ENCODE data around the gene SPATS1.
"Not testable (repeated sequence)": the region's sequence is repeated elsewhere in the genome, so short reads cannot be mapped to it uniquely, and the experiment has no call there.

Gene SPATS1

DNA sequence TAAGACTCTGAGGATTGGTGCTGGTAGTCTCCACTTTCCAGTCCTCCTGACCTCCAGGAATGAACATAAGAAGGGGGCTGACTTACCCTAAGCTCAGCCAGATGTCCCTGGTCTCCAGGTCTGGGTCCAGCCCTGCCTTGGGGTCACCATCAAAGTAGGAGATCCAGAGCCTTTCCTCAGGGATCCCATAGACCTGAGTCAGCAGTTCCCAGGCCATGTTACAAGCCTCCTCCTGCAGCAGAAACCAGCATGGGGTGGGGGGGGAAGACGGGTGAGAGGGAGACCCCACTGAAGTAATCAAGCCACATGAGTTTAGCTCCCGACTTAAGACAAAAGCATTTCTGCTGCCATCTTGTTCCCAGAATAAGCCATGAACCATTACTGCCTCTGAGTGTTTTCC, 31.1 kb upstream of the SPATS1 start:
- DNase-seq (ENCODE audit: low spot score): no peak

DNA sequence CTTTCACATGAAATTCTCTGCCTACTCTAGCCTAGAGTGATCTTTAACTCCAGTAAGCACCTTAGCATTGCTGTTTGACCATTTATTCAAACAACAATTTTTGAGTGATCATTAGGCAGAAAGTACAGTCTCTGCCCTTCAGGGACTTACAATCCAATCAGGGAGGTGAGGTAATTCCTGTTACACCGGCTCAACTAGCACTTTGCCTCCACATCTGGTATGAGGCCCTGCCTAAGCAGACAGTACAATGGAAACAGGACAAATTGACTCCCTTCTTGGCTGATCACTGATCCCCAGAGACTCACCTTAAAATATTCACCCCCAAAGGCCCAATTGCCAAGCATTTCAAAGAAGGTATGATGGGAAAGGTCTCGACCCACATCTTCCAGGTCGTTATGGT, 30.7 kb upstream of the SPATS1 start:
- no peak for DNase-seq (ENCODE audit: low spot score)

DNA sequence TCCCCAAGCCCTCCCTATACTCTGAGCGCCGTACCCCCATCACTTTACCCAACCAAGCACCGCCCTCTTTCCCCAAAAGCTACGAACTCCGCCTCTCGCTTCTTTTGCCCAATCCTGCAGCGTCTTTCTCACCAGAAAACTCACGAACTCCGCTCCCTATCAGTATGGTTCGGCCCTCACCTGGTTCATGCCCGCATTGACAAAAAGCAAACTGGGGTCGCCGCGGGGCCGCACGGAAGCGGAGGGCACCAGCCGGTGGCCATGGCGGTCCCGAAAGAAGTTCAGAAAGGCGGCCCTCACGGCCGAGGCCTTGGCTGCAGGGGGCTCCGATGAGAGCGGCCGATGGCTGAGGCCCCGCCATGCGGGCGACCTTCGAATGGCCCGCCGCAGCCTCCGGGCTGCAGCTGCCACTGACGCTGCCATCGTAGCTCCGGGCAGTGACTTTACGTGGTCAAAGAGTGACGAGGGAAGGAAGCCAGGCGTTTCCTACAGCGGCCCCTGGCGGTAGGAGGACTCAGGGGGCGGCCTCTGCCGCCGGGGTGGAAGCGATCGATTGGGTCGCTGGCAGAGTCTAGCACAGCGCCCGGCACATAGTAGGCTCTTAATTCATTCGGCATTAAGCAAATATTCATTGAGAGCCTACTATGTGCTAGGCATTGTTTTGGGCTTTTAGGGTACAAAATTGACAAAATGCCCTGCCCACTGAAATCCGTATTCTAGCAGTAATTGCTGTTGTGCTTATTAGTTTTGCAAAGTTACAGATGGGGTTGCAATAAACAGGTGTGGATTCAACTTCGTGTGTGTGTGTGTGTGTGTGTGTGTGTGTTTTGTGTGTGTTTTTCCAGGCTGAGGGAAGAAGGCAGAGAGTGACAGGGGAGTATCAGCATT, 29.3 kb upstream of the SPATS1 start, which contains the start of gene AARS2:
Gene AARS2 (minus strand): TSS at position 447 of the 888 bp plus-strand sequence. CDS start 24 bp downstream, at position 423.
- DNase-seq (ENCODE audit: low spot score): peak; percentile 86

DNA sequence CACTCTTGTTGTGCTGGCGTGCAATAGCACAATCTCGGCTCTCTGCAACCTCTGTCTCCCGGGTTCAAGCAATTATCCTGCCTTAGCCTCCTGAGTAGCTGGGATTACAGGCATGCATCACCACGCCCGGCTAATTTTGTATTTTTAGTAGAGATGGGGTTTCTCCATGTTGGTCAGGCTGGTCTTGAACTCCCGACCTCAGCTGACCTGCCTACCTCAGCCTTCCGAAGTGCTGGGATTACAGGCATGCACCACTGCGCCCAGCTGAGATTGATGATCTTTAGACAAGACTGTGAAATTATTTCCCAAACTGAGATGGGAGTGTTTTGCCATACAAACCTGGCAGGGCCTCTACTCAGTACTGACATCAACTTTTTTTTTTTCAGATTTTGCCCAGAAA, 27.8 kb upstream of the SPATS1 start:
- DNase-seq (ENCODE audit: low spot score): not testable (repeated sequence)

DNA sequence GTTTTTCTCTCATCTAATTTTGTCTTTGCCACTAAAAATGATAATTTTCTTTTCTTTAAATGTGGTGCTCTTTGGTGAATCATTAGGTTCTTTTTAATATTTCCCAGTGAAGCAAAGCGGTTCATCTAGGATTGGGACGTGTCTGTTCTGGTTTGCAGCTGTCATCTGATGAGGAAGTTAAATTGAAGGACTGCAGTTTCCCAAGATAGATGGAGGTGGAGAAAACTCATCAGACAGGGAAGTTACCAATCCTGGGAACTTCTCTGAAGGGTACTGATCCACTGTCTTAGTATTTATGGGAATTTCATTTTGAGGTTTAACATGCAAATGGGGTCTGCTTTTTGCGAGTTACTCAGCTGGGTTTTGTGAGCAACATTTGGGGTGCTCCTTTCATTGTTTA, 26.9 kb upstream of the SPATS1 start:
- DNase-seq (ENCODE audit: low spot score): no peak

DNA sequence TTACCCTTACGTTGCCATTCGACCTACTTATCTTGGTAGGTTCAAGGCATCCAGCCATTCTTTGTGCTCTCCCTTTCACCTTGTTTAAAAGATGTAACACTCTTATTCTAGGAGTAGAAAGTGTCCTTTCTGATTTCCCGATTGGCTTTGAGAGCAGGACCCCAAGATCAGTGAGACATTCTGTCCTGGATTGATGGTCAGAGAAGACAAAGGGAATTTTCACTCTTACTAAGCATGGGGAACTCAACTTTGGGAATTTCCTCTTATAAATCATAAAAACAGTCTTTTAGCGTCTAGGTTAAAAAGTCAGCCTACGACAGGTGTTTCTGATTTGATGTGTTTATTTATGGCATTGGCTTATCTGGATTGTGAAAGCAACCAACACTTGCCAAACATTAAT, 26.5 kb upstream of the SPATS1 start:
- no peak for DNase-seq (ENCODE audit: low spot score)

DNA sequence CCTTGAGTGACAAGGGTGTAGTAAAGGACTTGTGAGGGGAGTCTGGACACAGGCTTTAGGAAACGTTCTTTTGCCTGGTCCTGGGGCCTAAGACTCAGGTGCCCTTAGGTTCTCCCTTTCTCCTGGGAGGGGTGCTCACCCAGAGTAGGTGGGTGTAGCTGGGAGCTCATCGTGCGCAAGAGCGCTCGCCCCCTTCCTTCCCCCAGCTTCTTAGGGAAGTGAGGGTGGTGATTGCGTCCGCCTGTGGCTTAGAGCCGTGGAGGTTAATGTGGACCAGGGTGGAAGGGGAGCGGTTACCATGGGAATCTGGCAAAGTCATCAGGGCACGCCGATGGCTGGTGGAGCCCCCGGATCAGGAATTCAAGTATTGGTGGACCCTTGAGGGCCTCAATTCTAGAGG, 26.0 kb upstream of the SPATS1 start:
- no peak for DNase-seq (ENCODE audit: low spot score)

DNA sequence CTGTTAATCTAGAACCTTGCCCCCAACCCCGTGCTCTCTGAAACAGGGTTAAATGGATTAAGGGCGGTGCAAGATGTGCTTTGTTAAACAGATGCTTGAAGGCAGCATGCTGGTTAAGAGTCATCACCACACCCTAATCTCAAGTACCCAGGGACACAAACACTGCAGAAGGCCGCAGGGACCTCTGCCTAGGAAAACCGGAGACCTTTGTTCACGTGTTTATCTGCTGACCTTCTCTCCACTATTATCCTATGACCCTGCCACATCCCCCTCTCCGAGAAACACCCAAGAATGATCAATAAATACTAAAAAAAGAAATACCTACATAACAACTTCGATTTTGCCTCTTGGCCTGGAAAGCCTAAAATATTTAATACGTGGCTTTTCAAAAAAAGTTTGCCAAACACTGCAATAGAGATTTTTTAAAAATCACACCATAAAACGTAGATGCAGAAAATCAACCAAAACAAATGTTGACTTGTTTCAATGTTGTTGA, 25.3 kb upstream of the SPATS1 start:
- not testable (repeated sequence) for DNase-seq (ENCODE audit: low spot score)

DNA sequence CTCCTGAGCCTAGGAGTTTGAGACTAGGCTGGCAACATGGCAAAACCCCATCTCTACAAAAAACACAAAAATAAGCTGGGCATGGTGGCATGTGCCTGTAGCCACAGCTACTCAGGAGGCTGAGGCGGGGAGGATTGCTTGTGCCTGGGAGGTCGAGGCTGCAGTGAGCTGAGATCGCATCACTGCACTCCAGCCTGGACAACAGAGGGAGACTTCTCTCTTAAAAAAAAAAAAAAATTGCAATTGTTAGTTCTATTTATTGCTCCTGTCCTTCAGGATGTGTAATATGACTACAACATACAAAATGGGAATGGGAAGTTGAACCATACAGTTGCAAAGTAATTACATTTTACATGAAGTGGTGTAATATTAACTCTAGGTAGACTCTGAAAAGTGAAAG, 21.2 kb upstream of the SPATS1 start:
- no peak for DNase-seq (ENCODE audit: low spot score)

DNA sequence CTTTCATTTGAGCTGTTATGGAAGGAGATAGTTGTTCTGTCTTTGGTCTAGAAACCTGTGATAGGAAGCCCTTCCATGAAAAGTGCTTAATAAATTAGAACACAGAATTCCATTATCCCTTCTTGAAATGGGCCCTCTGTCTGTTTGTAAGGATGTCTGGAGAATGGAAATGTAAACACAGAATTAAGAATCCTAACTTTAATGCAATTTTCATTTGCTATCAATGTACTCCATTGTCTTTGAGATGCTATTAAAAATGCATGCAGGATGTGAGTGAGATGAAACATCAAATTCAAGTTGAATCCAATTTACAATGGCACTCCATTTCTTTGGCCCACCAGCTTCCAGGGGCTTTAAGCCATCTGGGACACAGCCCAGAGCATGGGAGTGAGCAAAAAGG, 15.4 kb upstream of the SPATS1 start:
- DNase-seq (ENCODE audit: low spot score): no peak

DNA sequence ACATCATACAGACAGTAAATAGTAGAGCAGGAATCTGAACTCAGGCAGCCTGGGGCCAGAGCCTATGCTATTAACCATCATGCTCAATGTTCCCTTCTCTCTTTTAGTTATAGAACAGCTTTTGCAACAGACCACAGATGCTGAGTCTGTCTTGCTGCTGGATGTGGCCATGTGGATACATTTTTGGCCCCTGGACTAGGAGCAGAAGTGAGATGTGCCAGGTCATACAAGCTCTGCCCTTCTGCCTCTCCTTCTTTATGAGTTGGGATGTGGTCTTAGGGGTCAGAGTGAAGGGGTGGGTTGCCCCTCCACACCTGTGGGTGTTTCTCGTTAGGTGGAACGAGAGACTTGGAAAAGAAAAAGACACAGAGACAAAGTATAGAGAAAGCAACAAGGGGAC, 14.7 kb upstream of the SPATS1 start:
- DNase-seq (ENCODE audit: low spot score): no peak

DNA sequence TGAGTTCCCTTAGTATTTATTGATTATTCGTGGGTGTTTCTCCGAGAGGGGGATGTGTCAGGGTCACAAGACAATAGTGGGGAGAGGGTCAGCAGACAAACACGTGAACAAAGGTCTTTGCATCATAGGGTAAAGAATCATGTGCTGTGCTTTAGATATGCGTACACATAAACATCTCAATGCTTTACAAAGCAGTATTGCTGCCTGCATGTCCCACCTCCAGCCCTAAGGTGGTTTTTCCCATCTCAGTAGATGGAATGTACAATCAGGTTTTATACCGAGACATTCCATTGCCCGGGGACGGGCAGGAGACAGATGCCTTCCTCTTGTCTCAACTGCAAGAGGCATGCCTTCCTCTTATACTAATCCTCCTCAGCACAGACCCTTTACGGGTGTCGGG, 14.2 kb upstream of the SPATS1 start:
- DNase-seq (ENCODE audit: low spot score): not testable (repeated sequence)

DNA sequence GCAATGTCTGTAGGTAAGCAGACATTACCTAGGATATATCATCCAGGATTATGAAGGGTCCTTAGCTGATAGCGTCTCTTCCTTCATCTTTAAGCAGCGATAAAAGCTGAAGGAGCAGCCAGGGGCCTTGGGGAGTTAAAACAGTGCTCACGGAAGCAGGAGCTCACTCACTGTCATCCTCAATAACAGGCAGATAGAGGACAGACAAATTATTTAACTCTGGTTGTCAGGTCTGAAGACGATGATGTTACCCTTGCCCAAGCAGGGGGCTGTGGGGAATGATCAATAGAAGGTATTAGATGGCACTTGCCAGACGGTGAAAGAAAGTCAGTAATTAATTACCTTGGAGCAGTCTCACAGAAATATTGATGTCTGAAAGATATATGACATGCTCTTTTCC, 12.6 kb upstream of the SPATS1 start:
- no peak for DNase-seq (ENCODE audit: low spot score)

DNA sequence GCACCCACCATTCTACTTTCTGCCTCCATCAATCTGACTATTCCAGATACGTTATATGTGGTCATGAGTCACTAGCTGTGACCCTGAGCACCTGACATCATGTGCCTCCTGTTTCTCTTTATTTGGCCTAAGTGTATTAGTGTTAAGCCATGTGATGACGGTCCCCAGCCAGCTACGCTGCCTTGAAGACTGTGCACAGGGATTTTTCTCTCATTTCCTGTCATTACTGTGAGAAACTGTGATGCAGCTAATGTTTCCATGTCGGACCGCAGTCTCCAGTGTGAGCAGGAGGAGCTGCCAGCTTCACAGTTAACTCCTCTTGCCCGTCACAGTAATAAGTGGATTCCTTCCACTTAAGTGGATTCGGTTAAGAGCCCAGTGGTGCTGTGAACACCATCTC, 9.9 kb upstream of the SPATS1 start:
- peak; percentile 17 for DNase-seq (ENCODE audit: low spot score)

DNA sequence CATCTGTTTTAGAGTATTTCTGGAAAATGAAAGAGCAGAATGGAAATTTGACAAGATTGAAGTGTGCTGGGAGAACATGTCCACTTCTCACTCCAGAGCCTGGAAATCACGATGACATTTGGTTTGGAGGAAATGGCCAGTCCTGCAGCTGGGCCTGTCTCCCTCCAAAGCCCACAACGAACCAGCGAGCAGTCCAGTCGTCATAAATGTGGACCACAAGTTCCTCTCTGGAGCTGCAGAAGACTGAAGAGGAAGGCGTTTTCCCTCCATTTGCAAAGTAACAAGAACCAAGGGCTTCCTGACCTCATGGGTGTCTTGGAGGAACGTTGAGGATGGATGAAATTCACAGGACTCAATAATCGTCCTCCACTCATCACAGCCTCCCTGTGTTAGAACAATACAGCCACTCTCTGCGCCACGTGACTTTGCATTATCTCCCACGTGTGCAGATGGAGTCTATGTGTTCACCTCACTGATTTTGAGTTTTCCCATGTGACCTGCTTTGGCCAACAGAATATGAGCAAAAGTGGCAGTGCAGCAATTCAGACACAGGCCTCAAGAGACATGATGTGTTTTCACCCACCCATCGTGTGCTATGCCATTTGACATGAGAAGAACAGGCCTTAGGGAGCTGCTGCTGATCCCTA, 9.1 kb upstream of the SPATS1 start:
- no peak for DNase-seq (ENCODE audit: low spot score)

DNA sequence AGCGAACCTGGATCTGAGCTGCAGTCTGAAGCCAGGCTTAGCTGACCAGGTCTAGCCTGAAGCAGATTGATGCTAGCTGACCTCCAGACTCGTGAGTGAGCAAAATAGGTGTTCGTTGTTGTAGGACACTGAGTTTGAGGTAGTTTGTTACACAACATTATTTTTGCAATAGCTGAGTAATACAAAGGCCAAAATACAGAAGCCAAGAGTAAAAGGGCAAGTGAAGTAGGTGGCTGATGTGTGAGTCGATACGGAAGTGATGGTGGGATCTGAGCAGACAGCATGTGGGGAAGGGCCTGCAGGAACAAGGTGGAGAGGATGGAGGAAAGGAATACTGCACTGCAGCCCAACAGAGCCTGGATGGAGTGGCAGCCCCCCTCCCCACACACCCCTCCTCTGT, 8.5 kb upstream of the SPATS1 start:
- no peak for DNase-seq (ENCODE audit: low spot score)

DNA sequence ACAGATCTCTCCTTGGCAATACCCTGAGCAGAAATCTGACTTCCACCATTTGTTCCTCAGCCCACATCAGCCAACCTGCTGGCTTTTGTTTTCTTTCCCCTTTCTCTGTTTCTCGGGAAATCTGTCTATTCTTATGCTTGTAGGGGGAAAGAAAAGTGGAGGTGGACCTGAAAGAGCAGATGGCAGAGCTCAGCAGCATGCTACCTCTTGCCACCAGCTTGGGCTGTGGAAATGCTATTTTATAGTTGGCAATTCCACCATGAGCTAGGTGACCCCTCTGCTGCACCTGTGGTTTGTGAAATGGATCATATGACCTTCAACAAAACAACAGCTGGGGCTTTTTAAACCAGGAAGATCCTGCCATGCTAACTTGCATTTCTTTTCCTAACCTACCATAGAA, 6.8 kb upstream of the SPATS1 start:
- no peak for DNase-seq (ENCODE audit: low spot score)

DNA sequence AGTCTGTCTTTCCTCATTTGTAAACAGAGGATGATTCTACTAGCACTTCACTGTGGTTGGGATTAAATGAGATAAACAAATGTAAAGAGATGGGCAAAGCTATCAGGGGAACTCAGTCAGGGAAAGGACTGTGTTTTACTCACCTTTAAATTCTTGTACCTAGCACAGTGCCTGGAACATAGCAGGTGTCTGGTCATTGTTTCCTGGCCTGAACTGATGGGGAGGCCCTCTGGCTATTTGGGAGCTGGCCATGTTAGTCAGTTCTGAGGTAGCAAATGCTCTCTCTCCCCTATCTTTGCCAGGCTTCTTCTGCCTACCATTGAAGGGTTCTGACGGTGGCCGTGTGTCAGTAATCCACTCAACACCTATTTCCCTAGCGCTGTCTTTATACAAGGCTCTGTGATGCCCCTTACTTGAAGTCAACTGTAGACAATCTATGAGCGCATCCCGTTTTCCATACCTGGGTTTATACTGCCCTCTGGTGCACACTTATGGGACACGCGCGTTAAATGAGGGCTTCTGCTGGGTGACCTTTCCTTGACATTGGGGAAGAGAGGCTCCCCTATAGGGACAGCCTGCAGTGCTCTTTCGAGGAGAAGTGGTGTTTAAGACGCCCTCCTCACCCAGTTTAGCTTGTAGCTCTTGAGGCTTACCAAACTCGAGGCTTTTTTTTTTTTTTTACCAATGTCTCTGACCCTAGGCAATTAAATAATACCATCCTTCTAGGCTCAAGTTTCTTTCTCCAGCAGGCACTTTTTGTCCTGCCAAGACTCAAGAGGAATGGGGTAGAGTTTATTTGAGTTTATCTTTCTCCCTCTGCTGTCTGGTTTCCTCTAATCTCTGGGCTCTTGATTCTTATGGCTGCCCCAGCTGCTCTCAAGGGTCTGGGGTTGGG, 4.0 kb upstream of the SPATS1 start:
- DNase-seq (ENCODE audit: low spot score): peak; percentile 63

DNA sequence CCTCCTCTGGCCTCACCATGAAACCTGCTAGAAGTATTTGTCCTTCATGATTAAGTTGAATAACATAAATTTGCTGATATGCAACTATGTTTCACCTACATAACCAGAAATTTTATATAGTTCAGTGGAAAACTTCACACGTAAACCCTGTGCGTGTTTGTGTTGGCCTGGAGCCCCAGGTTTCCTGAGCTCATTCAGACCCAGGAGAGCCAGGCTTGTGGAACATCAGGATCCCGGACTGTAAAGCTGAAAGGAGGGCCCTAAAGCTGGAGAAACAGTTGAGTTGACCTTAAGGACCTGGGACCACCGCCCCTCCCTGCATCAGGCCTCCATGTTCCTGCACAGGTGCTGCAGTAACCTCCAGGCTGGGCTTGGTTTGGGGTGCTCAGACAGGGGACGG, 3.1 kb upstream of the SPATS1 start:
- DNase-seq (ENCODE audit: low spot score): no peak

DNA sequence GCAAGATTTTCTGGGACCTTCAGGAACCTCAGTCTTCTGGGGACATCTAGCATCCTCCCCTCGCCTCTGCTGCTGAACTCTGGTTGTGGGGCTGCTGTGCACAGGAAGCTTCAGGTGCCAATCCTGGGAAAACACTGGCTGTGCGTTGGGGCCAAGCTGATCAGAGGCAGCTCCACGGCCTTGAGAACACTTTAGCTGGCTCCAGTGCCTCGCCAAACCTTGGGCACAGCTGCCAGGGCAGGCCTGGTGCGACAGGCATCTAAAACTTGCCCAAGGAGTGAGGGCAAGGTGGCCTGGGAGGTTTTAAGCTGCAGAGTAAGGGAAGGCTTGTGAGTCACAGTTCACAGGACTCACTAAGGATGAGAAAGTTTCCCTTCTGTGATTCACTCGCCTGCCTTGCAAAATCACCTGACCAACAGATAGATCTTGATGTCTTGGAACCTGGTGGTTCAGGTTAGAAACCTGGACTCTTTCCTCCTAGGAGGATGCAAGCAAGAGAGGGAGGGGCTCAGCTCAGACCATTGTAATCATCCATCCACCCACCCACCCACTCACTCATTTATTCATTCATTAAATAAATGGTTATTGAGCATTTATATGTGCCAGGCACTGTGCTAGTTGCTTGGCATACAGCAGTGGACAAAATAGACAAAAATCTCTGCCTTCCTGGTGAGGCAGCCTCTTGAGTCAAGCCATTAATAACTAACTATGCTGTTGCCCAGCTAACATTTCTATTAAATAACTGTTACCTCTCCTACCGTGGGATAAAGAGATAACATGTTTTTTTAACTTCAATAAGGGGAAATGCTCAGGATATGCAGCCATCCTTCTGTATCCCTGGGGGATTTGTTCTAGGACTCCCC, 2.5 kb upstream of the SPATS1 start:
- DNase-seq (ENCODE audit: low spot score): peak; percentile 92

Measured in kidney tubule cell (primary cell).